Fibroblast of pulmonary artery (primary cell): Measurements from ENCODE around the gene CACNA1C.

Source experiments
- DNase-seq: peaks from one replicate; pipeline ENCODE4 v3.0.0-alpha.2; 2010; ENCODE audit warnings: low read depth
- H3K4me3 ChIP-seq: replicated peaks from 2 replicates; pipeline ENCODE4 v1.5.1; 2011; ENCODE audit warnings: low read depth, mild to moderate bottlenecking, control low read depth, low read length, moderate library complexity
- TF ChIP-seq, protein P1 (sequence below): IDR thresholded peaks from 2 replicates; pipeline ENCODE4 v1.5.1; 2011; ENCODE audit warnings: mild to moderate bottlenecking, control low read depth, low read length, inconsistent platforms; ENCODE audit errors: missing control alignments

The CACNA1C gene

DNA sequence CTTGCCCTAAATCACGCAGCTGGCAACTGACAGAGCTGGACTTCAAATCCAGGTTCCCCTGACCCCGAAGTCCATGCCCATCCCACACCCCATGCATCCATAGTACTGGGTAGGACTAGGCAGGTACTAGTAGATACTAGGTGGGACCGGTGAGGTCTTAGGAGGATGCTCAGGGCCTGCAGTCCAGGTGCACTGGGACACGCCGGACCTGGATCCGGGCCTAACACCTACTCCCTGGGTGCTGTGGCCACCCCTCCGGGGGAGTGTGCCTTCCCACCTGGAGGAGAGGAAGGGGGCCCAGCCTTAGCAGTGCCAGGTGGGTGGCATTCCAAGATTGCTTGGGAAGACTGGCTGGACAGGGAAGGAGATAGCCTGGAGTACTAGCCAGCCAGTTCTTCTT is 64.8 kb downstream of the CACNA1C start:
- no peak overlapping the region for H3K4me3 ChIP-seq
- TF ChIP-seq, protein P1, sequence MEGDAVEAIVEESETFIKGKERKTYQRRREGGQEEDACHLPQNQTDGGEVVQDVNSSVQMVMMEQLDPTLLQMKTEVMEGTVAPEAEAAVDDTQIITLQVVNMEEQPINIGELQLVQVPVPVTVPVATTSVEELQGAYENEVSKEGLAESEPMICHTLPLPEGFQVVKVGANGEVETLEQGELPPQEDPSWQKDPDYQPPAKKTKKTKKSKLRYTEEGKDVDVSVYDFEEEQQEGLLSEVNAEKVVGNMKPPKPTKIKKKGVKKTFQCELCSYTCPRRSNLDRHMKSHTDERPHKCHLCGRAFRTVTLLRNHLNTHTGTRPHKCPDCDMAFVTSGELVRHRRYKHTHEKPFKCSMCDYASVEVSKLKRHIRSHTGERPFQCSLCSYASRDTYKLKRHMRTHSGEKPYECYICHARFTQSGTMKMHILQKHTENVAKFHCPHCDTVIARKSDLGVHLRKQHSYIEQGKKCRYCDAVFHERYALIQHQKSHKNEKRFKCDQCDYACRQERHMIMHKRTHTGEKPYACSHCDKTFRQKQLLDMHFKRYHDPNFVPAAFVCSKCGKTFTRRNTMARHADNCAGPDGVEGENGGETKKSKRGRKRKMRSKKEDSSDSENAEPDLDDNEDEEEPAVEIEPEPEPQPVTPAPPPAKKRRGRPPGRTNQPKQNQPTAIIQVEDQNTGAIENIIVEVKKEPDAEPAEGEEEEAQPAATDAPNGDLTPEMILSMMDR = no peak
- no peak for DNase-seq

DNA sequence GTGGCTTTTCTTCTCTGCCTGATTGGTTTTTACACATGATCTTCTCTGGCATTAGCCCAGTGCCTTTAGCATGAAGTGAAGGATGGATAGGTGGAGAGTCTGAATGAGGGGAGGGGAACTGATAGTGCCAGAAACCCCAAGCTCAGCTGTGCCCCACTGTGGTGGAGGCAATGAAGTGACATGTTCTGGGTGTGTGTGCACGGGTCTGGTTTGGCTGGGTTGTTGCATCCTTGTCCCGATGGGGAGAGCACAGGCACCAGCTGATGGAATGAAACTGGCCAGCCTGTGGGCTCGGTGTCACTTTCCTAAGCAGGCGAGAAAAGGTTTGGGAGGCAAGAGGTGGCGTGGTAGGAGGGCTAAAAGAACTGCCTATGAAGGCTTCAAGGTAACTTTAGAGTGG is 65.3 kb downstream of the CACNA1C start:
- TF ChIP-seq, protein P1 = no peak
- DNase-seq = no peak
- no peak overlapping the region for H3K4me3 ChIP-seq

DNA sequence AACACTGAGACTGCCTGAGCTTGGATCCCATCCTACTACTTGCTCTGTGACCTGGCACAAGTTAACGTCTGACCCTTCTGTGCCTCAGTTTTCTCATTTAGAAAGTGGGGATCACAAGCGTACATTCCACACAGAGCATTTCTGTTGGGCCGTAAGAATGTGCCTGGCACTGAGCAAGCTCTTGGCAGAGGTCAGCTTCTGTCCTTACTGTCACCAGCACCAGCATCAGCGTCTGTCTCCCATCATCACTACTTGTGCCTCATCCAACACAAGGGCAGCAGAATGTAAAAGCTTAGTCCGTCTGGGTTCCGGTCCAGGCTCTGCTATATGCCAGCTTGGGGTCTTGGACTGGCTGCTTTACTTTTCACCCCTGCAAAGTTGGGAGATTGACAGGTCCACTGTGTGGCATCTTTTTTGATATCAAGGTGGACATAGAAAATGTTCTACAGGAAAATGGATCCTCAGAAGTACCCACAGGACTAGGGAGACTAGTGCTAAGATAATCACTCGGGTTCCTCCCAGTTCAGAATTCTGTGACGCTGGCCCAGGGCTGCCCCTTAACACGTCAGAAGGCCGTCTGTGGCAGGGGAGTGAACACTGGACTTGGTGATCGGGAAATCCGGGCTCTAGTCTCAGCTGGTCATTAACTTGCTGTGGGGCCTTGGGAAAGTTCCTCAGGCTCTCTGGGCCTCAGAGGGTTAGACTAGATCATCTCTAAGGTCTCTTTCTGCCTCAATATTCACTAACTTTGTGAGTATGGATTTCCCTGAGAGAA is 65.9 kb downstream of the CACNA1C start:
- DNase-seq = no peak
- no peak overlapping the region for H3K4me3 ChIP-seq
- TF ChIP-seq, protein P1 = no peak

DNA sequence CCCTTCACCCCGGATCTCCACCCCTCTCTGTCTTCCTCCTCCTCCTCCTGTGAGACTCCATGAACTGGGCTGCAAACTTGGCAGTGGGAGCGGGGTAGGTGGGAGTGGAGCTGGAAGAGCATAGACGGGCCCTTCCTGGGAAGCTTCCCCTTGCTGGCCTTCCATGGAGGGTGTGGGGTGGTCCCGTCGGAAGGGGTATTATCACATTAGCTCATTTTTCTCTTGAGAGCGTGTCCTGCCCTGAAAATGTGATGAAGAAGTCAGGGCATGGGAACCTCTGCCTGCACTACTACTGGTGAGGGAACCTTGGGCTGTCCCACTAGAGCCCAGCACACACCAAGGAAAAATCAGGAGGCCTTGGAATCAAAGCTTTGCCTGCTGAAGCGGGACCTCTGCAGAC is 66.5 kb downstream of the CACNA1C start:
- TF ChIP-seq, protein P1 = no peak
- DNase-seq = no peak

DNA sequence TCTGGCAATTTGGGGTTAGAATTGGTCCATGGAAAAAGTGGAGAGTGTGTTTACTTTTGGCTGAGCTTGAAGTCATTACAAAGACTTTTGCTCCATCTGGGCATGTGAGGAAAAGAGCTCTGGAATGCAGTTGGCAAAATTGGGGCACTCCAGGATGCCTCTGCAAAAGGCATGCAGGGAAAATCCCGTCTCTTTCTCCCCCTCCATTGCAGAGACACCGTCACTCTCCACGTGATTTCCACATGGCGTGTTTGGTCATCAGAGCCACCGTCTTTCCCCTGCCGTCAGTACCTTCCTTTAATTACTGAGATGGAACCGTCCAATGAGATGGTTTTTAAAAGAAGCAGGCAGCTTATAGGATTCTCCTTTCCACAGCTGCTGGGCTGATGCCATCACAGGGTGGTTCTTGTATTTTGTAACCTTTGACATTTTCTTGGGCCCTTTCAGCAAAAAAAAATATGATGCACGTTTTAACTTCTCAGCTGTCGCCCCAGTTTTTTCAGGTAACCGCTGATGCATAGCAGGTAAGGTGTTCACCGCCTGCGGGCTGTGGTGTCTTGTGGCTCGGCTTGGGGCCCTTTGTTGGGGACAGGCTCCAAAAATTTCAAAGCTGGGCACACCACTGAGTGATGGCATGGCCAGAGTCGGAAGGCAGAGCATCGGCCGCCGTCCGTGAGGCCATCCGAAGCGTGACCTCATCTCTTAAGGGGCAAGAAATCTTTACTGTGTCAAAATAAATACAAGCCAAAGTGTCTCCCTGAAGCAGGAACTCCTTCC is 68.4 kb downstream of the CACNA1C start:
- DNase-seq = no peak
- TF ChIP-seq, protein P1 = no peak
- no peak overlapping the region for H3K4me3 ChIP-seq

More for the DNA sequence above, 66.5 kb downstream of the CACNA1C start:
- no peak overlapping the region for H3K4me3 ChIP-seq

DNA sequence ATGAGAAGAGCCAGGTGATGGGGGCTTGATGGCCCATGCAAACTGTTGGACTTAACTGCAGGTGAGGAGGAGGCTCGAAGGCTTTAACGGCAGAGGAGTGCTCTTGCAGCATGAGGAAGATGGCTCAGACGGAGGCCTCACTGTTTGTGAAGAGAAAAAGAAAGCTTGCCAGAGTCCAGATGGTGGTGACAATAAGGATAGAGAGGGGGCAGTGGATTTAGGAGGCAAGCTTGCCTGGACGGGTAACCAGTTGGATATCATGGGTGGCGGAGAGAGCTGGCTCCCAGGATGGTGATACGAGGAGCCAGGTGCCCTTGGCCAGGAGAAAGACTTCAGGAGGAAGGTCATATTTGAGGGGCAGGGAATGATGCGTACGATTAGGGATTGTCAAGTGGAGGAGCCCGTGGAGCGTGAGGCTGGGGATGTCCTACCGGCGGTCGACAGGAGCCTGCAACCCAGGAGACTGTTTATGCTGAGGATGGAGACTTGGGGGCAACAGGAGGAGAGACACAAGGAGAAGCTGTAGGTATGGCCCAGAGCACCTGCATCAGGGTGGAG is 71.8 kb downstream of the CACNA1C start:
- no peak for DNase-seq
- TF ChIP-seq, protein P1 = no peak

More for the DNA sequence above, 71.8 kb downstream of the CACNA1C start:
- no peak overlapping the region for H3K4me3 ChIP-seq
